Calu3 (cell line): ENCODE measurements around the gene KCNK10. TPM values are rescaled to one million over a fixed set of nuclear protein-coding genes. Genes with fewer than 3 reads are reported as not detected.

Experiments used
- BruUV-seq: library from RNA; stranded (reverse); fragments of 400-500 nt; replicated peaks from 2 replicates; lab custom pipeline; 2021; lab: Mats Ljungman, UMichigan
- CTCF ChIA-PET: fragments of 300-600 bp; sonication (Branson Sonifier 250); formaldehyde crosslinking; loops from one replicate; lab custom pipeline; 2022; ENCODE audit warnings: antibody characterized with exemption; lab: Charles Lee
- DNase-seq: peaks from one replicate; pipeline ENCODE4 v3.0.0; 2022
- H3K27ac Mint-ChIP-seq: one replicate; pipeline ENCODE4 v1.8.0; 2022; ENCODE audit warnings: mixed read lengths; ENCODE audit not compliant: unreplicated experiment
- H3K27me3 Mint-ChIP-seq: one replicate; pipeline ENCODE4 v1.8.0; 2022; ENCODE audit warnings: mixed read lengths; ENCODE audit not compliant: unreplicated experiment
- H3K36me3 Mint-ChIP-seq: one replicate; pipeline ENCODE4 v1.8.0; 2022; ENCODE audit warnings: mild to moderate bottlenecking, moderate library complexity, mixed read lengths; ENCODE audit not compliant: insufficient read depth, unreplicated experiment
- H3K4me1 Mint-ChIP-seq: one replicate; pipeline ENCODE4 v1.8.0; 2022; ENCODE audit warnings: mild to moderate bottlenecking, low read depth, mixed read lengths; ENCODE audit not compliant: unreplicated experiment
- H3K4me3 Mint-ChIP-seq: one replicate; pipeline ENCODE4 v1.8.0; 2022; ENCODE audit warnings: mild to moderate bottlenecking, low read depth, moderate library complexity, mixed read lengths; ENCODE audit not compliant: unreplicated experiment
- H3K9me3 Mint-ChIP-seq: one replicate; pipeline ENCODE4 v1.8.0; 2022; ENCODE audit warnings: low read depth, mixed read lengths; ENCODE audit not compliant: unreplicated experiment
- intact Hi-C: fragments of 100-400 bp; cut with micrococcal nuclease; formaldehyde crosslinking; loops from one replicate; pipeline ENCODE4 v1.10.0; 2022; ENCODE audit not compliant: unreplicated experiment
- total RNA-seq: library from RNA; stranded (reverse); gene quantifications from 2 replicates; pipeline ENCODE4 v1.2.3, GENCODE V29; 2022
- TF ChIP-seq, protein P1 (sequence below): fragments of 200-600 bp; IDR thresholded peaks from one replicate; pipeline ENCODE4 v1.8.0; 2022; ENCODE audit warnings: antibody characterized with exemption; ENCODE audit not compliant: unreplicated experiment

KCNK10 gene
- total RNA-seq, 1 experiment from 2014 or later, result not detected

DNA sequence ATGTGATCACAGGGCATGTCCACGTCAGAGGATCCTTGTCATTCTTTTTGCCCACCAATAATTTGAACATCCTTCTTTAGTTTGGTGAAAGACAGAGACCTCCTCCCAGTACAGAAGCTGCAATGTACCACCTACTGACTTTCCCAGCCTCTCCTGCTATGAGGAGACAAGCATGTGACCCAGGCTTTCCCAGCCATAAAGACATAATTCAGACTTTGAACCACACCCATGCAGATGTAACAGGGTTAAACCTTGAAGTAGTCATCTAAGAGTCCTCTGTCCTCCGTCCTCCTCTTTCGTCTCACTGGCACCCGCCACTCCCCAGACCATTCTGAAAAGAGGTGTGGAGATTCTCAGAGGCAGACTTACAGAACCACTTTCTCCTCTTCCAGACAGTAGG, 120.8 kb downstream of the KCNK10 start:
- TF ChIP-seq, protein P1, sequence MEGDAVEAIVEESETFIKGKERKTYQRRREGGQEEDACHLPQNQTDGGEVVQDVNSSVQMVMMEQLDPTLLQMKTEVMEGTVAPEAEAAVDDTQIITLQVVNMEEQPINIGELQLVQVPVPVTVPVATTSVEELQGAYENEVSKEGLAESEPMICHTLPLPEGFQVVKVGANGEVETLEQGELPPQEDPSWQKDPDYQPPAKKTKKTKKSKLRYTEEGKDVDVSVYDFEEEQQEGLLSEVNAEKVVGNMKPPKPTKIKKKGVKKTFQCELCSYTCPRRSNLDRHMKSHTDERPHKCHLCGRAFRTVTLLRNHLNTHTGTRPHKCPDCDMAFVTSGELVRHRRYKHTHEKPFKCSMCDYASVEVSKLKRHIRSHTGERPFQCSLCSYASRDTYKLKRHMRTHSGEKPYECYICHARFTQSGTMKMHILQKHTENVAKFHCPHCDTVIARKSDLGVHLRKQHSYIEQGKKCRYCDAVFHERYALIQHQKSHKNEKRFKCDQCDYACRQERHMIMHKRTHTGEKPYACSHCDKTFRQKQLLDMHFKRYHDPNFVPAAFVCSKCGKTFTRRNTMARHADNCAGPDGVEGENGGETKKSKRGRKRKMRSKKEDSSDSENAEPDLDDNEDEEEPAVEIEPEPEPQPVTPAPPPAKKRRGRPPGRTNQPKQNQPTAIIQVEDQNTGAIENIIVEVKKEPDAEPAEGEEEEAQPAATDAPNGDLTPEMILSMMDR, result no peak
- intact Hi-C loops, result no loop called here
- CTCF ChIA-PET, result interaction anchor here (0.5 kb wide), 1 partner anchor 132 kb away, joined by 6 read pairs; no protein-coding TSS in a partner anchor
- peaks cover 27% of the 10 kb centered on the region for H3K27me3 Mint-ChIP-seq
- no peak for DNase-seq
- H3K27ac Mint-ChIP-seq, result no peak overlapping the region
- no peaks in the 10 kb centered on the region for H3K36me3 Mint-ChIP-seq
- H3K4me3 Mint-ChIP-seq, result no peak overlapping the region
- peaks cover 9% of the 10 kb centered on the region for H3K4me1 Mint-ChIP-seq
- H3K9me3 Mint-ChIP-seq, result no peaks in the 10 kb centered on the region
- BruUV-seq, result no TSS peak

DNA sequence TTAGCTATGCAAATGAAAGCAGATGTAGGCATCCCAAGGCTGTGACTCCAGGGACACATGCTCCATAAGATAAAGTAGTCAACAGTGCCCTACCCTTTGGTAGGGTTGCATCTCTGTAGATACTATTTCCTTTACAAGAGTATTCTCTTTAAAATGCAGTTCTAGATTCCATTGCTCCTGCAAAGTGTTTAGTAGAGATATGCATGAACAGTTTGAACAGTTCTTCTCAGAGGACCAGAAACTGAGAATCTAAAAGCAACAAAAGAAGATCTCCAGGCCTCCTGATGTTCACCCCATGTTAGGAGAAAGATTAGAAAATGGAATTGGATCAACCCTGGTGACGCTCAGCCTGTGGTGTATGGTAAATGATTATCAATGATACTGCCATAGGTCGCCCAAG, 121.2 kb downstream of the KCNK10 start:
- Mint-ChIP-seq H3K27ac (no peak overlapping the region), H3K36me3 (no peaks in the 10 kb centered on the region), H3K9me3 (no peaks in the 10 kb centered on the region), H3K4me3 (no peak overlapping the region), H3K4me1 (peaks cover 9% of the 10 kb centered on the region), H3K27me3 (peaks cover 27% of the 10 kb centered on the region)
- TF ChIP-seq, protein P1, result no peak
- CTCF ChIA-PET, result no interaction called here
- intact Hi-C loops, result no loop called here
- no TSS peak for BruUV-seq
- DNase-seq, result no peak

DNA sequence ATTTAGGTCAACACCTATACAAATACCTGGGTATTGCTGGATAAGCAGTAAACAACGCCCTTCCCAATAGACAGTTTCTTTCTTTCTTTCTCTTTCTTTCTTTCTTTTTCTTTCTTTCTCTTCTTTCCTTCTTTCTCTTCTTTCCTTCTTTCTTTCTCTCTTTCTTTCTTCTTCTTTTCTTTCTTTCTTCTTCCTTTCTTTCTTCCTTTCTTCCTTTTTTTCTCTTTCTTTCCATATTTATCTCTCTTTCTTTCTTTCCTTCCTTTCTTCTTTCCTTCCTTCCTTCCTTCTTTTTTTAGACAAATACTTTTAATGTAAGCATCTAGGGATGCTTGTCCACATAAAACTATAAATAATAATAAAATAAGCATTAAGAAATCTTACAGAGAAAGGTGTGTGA, 123.2 kb downstream of the KCNK10 start:
- DNase-seq, result no peak
- BruUV-seq, result no TSS peak
- H3K4me3 Mint-ChIP-seq, result no peak overlapping the region
- H3K27me3 Mint-ChIP-seq, result peaks cover 37% of the 10 kb centered on the region
- CTCF ChIA-PET, result no interaction called here
- peaks cover 10% of the 10 kb centered on the region for H3K4me1 Mint-ChIP-seq
- H3K36me3 Mint-ChIP-seq, result no peaks in the 10 kb centered on the region
- no peak overlapping the region for H3K27ac Mint-ChIP-seq
- TF ChIP-seq, protein P1, result no peak
- no peaks in the 10 kb centered on the region for H3K9me3 Mint-ChIP-seq
- intact Hi-C loops, result no loop called here

DNA sequence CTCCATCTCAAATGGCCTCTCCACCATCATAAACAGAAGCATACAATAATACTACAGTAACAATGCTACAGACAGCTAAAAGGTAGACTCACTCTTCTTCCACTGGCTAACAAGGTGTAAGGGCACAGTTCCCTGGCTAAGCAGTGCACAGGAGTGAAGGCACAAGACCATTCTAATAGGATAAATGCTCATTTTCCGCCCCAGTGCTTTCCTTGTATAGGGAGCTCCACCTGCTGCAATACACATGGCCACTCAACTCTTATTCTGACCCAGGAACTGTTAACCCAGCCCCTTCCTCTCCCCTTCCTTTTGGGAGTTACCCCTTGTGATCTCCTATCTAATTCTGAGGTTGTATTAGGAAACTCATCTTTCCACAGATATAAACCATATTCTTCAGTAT, 124.6 kb downstream of the KCNK10 start:
- CTCF ChIA-PET, result no interaction called here
- BruUV-seq, result no TSS peak
- H3K4me3 Mint-ChIP-seq, result no peak overlapping the region
- H3K36me3 Mint-ChIP-seq, result no peaks in the 10 kb centered on the region
- TF ChIP-seq, protein P1, result no peak
- DNase-seq, result no peak
- no peak overlapping the region for H3K27ac Mint-ChIP-seq
- intact Hi-C loops, result no loop called here
- no peaks in the 10 kb centered on the region for H3K9me3 Mint-ChIP-seq
- peaks cover 9% of the 10 kb centered on the region for H3K4me1 Mint-ChIP-seq
- H3K27me3 Mint-ChIP-seq, result peaks cover 34% of the 10 kb centered on the region
